Stimulated activated CD4-positive, alpha-beta T cell treated with anti-CD3 and anti-CD28 coated beads, Interleukin-2, amount 100 ng/mL, for 24 hours (primary cell): ENCODE results near the gene RABL2A.
"Not testable (repeated sequence)": the region's sequence is repeated elsewhere in the genome, so short reads cannot be mapped to it uniquely, and the experiment has no call there.

ENCODE experiments used
- DNase-seq, 2 donors: peaks; one replicate each; pipeline ENCODE4 v3.0.0-alpha.2; 2020

RABL2A gene

GRCh38 chr2:113621002-113621401, 6.1 kb upstream of the RABL2A start:
- DNase-seq = not testable (repeated sequence)

DNA sequence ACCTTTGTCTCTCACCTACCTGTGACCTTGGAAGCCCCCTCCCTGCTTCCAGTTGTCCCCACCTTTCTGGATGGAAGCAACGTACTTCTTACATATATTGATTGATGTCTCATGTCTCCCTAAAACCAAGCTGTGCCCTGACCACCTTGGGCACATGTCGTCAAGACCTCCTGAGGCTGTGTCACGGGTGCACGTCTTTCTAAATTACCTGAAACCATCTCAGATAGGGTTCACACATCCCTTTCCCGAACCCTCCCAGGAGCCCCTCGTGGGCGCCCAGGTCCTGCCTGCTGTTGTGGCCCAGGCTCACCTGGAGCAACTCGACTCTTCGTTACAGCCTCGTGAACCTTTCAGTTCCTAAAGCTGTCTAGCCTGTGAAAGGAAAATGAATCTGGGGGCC, 1.2 kb upstream of the RABL2A start:
- DNase-seq = not testable (repeated sequence)

DNA sequence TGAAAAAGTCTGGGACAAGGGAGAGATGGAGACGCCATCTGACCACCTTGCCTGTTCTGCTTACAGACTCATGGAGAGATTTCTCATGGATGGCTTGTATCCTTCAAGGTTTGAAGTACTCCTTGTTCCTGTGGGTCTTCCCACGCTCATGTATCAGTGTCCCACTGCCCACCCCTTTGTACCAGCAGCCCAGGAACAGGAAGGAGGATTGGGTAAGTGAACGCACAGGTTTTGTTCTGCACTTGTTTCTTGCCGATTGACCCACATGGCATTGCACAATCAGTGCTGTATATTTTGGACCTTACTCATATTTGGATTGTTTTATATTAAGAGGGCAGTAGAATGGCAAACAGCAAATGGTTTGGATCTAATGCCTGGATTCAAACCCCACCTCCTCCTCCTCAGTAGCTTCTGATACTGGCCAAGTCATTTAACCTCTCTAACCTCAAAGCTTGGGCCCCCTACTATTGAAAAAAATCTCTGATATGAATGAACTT, 5.8 kb downstream of the RABL2A start:
- not testable (repeated sequence) for DNase-seq

DNA sequence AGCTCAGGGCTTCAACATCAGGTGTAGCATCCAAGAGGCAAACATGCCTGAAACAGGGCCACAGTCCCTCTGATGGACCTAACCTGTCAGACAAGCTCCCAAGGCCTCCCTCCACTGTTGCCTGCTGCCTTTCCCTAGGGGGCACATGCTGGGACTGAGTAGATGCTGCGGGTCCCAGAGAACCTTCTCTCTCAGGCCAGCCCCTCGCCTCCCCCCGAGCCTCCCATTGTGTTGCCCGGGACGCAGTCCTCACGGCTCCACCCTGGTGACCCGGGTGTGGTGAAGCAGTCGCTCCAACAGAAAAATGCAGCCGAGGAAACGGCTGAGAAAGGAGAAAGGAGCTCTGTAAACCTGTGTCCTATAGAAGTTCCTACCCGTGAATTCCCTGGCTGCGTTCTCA, 8.3 kb downstream of the RABL2A start:
- DNase-seq = not testable (repeated sequence)

- not testable (repeated sequence) for DNase-seq
Observed at GRCh38 chr2:113636226-113636625, 9.2 kb downstream of the RABL2A start.

DNA sequence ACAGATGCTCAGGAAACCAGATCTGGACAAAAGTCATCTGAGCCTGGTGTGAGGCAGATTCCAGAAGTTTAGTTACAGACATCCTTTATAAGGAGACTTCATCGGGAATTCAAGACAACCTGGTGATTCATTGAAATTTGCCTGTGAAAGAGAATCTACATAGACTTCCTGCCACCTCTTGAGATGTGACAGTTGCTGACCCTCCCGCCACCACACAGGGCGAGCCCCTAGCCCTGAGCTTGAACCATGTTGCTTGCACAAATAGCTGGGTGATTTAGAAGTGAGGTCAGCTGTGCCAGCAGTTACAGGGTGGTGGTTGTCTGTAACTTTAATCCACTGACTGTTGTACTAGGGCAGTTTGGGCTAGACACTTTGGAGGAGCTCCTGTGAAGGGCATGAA, 11.0 kb downstream of the RABL2A start:
- not testable (repeated sequence) for DNase-seq

- not testable (repeated sequence) for DNase-seq
Observed at GRCh38 chr2:113646217-113646616, 19.2 kb downstream of the RABL2A start.

DNA sequence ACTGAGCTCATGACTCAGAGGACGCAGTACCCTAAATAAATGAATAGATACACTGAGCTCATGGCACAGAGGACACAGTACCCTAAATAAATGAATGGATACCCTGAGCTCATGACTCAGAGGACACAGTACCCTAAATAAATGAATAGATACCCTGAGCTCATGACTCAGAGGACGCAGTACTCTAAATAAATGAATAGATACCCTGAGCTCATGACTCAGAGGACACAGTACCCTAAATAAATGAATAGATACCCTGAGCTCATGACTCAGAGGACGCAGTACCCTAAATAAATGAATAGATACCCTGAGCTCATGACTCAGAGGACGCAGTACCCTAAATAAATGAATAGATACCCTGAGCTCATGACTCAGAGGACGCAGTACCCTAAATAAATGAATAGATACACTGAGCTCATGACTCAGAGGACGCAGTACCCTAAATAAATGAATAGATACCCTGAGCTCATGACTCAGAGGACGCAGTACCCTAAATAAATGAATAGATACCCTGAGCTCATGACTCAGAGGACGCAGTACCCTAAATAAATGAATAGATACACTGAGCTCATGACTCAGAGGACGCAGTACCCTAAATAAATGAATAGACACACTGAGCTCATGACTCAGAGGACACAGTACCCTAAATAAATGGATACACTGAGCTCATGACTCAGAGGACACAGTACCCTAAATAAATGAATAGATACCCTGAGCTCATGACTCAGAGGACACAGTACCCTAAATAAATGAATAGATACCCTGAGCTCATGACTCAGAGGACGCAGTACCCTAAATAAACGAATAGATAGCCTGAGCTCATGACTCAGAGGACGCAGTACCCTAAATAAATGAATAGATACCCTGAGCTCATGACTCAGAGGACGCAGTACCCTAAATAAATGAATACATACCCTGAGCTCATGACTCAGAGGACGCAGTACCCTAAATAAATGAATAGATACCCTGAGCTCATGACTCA, 24.1 kb downstream of the RABL2A start:
- not testable (repeated sequence) for DNase-seq

DNA sequence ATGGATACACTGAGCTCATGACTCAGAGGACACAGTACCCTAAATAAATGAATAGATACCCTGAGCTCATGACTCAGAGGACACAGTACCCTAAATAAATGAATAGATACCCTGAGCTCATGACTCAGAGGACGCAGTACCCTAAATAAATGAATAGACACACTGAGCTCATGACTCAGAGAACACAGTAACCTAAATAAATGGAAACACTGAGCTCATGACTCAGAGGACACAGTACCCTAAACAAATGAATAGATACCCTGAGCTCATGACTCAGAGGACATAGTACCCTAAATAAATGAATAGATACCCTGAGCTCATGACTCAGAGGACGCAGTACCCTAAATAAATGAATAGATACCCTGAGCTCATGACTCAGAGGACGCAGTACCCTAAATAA, 25.5 kb downstream of the RABL2A start:
- not testable (repeated sequence) for DNase-seq

- not testable (repeated sequence) for DNase-seq
Observed at GRCh38 chr2:113656031-113656624, 29.1 kb downstream of the RABL2A start.

- DNase-seq = not testable (repeated sequence)
Observed at GRCh38 chr2:113657735-113658134, 30.7 kb downstream of the RABL2A start.

DNA sequence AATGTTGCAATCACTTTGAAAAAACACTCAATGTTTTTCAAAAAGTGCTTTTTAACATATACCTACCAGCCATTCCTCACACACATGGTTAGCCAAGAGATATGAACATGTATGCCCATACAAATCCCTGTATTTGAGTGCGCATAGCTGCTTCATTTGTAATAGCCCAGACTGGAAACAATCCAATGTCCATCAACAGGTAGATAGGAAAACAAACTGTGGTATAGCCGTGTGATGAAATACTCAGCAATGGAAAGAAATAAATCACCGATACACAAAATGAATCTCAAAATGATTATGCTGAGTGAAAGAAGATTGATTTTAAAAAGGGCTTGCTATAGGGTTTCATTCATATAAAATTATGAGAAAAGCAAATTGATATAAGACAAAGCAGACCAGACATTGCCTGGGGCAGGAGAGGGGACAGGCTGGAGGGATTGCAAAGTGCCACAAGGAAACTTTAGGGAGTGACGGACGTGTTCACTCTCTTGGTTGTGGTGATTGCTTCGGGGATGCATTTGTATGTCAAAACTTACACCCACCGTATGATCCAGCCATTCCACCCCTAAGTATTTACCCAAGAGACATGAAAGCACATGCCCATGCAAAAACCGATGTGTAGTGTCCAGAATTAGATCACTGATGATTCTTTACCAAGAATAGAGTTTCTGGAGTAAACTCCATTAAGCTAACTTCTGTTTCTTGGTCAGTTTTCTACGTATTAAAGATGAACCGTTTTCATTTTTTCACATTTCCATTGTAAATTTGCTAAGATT, 36.4 kb downstream of the RABL2A start:
- not testable (repeated sequence) for DNase-seq

GRCh38 chr2:113664761-113665533, 37.9 kb downstream of the RABL2A start:
- DNase-seq = not testable (repeated sequence)

DNA sequence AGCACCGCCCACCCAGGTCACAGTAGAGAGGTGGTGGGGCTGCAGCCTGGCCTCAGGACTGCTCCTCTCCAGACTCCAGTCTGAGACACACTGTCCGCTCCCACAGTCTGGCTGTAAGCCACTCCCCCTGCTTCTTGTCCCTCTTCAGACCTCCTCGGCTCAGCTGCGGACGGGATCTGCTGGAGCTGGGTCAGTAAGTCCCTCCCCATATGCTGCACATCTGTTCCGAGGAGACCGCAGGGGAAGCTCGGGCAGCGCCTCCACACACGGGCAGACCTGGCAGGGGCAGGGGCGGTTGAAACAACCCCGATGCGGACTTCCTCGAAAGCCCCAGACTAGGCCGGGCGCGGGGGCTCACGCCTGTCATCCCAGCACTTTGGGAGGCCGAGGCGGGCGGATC, 41.9 kb downstream of the RABL2A start:
- not testable (repeated sequence) for DNase-seq

GRCh38 chr2:113672326-113672932, 45.4 kb downstream of the RABL2A start:
- DNase-seq = no peak

GRCh38 chr2:113675875-113676274, 48.8 kb downstream of the RABL2A start:
- DNase-seq = no peak

DNA sequence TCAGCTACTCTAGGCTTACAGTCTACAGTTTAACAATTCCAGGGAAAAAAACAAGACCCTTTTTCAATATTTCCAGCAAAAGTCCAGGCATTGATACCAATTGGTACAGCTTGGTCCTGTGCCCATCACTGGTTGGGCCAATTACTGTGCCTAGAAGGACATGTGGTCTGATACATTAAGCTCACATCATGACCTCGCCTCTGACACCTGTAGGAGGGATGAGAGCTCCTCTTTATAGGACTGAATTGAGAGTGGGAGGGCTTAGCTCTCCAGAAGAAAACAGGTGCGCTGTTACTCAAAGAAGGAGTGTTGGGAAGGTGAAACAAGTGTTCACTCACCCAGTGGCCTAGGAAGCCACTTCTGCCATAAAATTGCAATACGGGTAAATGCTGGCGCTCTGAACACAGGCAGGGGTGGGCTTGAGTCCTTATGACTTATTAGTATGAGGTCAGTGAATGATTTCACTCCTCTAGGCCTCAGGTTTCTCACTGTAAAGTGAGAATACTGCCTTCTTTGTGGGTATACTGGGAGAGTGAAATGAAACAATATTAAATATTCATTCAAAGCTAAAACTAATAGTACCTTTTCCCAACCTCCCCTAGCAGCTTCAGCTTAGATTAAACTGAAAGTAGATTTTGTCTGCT, 49.7 kb downstream of the RABL2A start:
- DNase-seq = no peak

GRCh38 chr2:113677330-113677729, 50.3 kb downstream of the RABL2A start:
- no peak for DNase-seq

GRCh38 chr2:113679457-113679856, 52.4 kb downstream of the RABL2A start:
- no peak for DNase-seq

GRCh38 chr2:113685471-113685870, 58.4 kb downstream of the RABL2A start:
- DNase-seq = no peak

DNA sequence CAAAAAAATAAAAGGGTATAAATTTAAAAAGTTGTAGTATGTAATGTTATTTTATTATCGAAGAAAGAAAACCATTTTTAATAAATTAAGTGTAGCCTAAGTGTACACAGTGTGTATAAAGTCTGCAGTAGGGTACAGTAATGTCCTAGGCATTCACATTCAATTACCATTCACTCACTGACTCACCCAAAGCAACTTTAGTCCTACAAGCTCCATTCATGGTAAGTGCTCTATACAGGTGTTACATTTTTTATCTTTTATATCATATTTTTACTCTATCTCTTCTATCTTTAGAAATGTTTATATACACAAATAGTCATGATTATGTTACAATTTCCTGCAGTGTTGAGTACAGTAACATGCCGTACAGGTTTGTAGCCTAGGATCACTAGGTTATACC, 59.5 kb downstream of the RABL2A start:
- no peak for DNase-seq
